Activated CD8-positive, alpha-beta memory T cell treated with anti-CD3 and anti-CD28 coated beads for 1 hour (primary cell): ENCODE data around the gene YIPF3.

Experiments used
- DNase-seq, 2 donors: peaks; one replicate each; pipeline ENCODE4 v3.0.0-alpha.2; 2020; ENCODE audit warnings: low read depth in 1 of 2; ENCODE audit errors: extremely low read depth in 1 of 2

Gene YIPF3

GRCh38 chr6:43493833-43494232 lies 22.9 kb downstream of the YIPF3 start:
- DNase-seq: no peak

GRCh38 chr6:43493230-43493629 lies 23.5 kb downstream of the YIPF3 start:
- no peak for DNase-seq

- DNase-seq: no peak
Observed at GRCh38 chr6:43492673-43493072, 24.1 kb downstream of the YIPF3 start.

- no peak for DNase-seq
Observed at GRCh38 chr6:43491750-43492661, 24.7 kb downstream of the YIPF3 start.

DNA sequence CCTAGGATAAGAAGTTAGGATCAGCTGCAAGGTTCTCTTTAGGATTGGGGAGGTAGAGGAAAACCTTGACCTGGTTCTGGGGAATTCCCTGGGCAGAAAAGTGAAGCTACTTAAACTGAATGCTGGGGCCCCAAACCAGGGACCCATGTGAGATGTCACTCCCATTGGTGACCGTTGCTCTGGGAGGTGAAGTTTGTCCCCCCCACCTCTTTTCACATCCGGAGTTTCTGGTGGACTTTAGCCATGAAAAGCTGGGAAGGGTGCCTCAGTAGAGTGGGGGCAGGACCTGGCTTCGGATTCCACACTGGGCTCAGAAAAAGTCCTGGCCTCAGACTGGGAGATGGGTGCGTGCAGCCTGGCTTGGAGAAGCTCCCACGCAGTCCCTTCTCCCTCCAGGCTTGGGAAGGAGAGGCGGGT lies 26.2 kb downstream of the YIPF3 start:
- no peak for DNase-seq

DNA sequence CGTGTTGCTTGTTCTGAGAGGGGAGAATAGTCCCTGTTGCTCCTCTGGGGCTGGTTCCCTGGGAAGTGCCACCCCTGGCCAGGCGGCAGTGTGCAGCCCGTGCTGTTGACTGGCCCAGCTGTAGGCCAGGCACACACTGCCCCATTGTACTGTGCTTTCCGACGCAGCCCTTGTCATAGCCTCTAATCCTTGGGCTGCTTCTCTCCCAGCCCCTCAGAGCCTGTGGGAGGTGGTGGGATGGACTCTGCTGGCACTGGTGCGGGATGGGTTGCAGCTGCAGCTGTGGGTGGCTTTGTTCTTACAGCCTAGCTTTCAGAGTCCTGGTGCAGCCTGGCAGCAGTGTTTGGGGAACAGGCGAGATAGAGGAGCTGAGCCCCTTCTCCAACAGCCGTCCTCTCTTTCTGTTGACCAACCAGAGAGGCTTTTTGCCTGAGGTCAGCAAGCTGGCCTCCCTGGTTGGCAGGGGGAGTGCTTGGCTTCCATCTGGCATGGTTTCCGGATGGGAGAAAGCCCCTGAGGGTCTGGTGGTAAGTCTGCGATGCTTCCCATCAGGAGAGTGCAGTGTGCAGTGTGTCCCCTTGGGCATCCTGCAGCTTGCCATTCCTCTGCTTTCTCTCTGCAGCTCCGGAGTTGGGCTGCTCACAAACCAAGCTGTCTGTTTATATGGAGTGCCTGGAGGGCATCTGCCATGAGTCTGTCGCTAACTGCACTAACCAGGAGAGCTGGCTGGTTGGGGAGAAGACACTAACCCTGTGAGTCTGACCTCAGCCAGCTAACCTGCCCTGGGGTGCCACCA lies 27.3 kb downstream of the YIPF3 start:
- no peak for DNase-seq

DNA sequence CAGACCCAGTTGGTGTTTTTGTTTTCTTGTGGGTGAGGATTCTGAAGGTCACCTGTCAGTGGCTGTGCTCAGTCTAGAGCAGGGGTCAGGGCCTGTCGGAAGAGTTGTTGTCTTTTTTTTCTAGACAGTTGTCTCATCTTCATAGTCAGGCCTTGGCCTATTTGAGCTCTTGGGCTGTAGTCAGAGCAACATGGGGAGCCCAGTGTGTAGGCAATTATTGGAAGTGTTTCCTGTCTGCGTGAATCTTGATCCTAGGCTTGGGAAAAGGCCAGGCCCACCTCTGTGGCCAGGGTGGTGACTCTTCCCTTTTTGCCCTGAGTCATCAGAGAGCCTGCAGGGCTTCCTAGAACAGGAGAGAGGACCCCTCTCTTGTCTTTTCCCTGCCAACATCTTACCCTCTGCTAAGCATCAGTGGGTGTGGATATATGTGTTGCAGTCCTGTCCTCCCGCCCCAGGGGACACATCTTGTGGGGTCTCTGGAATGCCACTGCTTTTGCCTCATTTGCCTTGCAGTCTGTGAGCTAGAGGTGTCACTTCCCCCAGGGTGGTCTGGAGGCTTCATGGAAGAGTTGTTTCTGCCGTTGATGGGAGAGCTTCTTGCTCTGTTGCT lies 28.0 kb downstream of the YIPF3 start:
- no peak for DNase-seq

DNA sequence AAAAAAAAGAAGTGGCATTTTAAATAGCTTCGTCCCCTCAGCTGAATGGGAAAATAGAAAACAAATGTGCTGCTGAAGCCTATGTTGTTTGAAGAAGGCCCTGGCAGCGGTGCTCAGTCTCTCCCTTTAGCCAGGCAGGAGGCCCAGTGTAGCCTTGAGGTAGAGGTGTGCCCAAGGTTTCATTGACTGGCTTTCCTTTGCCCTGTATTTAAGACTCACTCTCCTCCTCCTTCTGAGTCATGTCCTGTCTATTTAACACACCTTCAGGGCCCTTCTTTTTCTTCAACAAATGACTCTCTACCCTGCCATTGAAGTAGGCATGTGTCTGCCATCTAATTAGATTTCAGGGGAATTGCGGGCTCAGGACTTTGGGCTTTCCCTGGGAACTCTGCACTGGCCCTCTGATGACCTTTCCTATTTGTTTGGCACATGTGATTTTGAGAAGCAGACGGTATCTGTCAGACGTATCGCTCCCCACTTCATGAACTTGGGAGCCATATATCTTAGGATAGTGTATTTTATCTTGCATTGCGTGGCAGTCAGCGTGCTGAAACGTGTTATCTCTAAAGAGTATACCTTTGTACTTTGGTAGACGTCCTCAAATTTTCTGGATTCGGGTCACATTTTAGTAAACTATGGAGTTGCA lies 35.0 kb downstream of the YIPF3 start:
- DNase-seq: no peak

GRCh38 chr6:43481075-43481474 lies 35.7 kb downstream of the YIPF3 start:
- DNase-seq: no peak

DNA sequence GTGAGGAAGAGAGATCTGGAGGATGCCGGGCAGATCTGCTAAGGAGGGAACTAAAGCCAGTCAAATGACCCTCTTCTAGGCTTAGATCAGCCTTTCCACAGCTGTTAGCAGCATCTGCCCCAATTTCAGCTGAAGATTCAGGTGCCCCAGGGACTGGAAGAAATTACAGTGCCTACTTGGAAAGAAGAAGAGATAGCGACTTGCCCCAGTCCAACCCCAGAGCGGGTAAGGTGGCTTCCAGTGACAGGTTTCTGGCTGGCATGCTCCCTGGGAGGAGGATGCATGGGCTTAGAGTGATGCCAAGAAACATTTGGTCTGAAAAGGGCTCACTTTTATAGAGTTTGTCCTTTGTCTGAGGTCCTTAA lies 38.7 kb downstream of the YIPF3 start:
- no peak for DNase-seq

DNA sequence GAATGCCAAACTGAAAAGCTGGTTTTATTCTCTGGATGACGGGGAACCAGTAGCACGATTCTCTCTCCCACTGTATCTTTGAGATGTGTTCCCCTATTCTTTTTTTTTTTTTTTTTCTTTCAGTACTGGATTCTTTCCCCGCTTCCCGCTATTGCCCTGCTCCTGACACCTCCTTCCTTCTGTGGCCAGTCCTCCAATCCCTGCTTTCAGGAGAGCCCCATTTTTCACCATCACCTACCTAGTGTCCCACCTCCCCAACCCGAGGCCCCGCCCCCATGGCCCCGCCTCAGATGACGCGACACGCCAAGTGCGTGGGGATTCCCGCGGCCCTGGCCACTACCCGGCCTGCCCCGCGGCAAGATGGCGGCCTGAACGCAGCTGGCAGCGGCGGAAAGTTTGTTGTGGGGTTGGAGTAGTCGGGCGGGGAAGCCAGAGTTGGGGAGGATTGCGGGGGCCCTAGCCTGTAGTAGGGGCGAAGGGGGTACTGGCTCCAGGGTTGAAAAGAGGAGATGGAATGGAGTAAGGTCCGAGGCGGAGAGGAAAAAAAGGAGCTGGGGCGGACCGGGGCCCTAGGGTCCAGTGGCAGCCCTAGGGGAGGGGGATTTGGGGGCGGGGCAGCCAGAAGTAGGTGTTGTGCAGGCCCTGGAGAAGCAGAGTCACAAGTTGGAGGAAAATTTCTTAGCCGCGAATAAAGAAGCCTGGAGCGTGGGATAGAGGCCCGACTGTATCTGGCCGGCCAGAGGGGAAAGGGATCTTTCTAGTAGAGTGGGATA lies 39.3 kb downstream of the YIPF3 start, which contains the start of gene TJAP1:
TSS of gene TJAP1 (plus strand) at position 336 of the 773 bp plus-strand sequence. CDS start 21,432 bp downstream, outside the sequence.
- peak; percentile 92 to 99 for DNase-seq

DNA sequence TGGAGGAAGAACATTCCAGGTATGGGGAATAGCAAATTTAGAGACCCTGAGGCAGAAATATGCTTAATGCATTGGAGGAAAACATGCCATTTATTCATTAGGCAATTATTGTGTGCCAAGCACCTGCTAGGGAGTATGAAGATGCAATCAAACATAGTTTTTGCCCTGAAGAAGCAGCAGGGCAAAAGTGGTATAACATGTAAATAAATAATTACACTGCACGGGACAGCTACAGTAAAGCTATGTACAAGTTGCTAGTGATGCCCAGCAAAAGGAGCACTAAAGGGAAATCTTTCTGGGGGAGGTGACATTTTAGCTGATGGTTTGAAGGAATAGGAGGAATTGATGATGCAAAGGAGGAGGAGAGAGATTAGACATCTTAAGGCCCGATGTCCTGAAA lies 40.0 kb downstream of the YIPF3 start:
- DNase-seq: no peak

DNA sequence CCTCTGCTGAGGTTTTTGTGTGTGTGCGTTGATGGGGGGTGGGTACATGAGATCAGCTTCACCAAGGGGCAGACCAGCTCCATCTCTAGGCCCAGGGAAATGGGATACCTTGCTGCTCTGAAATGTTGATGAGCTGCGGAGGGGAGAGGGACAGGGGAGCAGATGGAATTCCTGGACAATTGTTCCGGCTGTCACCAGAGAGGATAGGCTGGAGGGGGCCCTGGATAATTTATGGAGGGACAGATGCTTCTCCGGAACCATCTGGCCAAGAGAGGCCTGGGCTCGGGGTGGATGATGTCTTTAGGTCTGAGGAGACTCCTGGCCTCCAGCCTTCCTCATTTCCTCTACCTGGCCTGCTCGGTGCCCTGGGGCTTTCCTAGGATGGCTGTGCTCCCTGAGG lies 41.2 kb downstream of the YIPF3 start:
- no peak for DNase-seq

- no peak for DNase-seq
Observed at GRCh38 chr6:43472515-43472914, 44.2 kb downstream of the YIPF3 start.

DNA sequence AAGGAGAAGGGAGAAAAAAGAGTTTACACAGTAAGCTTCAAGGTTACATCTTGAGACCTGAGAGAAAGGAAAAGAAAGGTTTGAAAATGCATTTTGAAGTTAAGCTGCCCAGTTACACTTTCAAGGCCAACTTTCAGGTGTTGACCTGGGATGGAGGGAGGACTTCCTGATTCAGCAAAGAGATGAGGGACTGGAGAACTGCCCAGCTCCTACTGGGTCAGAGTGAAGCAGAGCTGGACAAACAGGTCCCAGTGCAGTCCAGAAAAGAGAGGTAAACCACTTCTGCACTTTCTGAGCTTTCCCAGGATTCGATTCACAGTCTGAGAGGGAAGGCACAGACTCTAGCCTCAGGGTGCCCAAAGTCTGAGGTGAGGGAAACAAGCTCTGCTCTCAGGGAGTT lies 45.3 kb downstream of the YIPF3 start:
- DNase-seq: no peak

- DNase-seq: no peak
Observed at GRCh38 chr6:43469947-43470346, 46.8 kb downstream of the YIPF3 start.

GRCh38 chr6:43468748-43469681 lies 47.7 kb downstream of the YIPF3 start:
- no peak for DNase-seq

DNA sequence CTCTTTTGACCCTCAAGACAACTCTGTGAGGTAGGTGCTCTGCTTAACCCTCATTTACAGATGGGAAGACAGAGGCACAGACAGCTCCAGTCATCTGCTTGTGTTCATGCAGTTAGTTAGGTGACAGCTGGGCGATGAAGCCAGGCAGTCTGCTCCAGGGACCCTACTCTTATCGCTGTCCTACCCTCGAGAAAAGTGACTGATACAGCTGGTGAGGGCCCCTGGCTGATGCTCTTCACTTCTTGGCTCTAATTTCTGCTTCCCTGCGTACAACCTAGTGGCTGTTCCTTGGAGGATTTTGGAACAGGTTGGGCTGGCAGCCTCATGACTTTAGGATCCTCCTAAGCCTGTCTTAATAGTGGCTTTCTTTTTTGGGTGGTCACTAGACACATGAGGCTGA lies 48.5 kb downstream of the YIPF3 start:
- DNase-seq: no peak

GRCh38 chr6:43467752-43468151 lies 49.0 kb downstream of the YIPF3 start:
- no peak for DNase-seq
